IMR-90 (cell line): ENCODE measurements around the gene RAB3IL1.

Source experiments
- BHLHE40 ChIP-seq: fragments of 150-350 bp; IDR thresholded peaks from 2 replicates; pipeline ENCODE4 v1.6.1; 2016; ENCODE audit warnings: mild to moderate bottlenecking, low read depth, low read length
- CEBPB ChIP-seq: IDR thresholded peaks from 2 replicates; pipeline ENCODE4 v1.6.1; 2012; ENCODE audit warnings: low read depth, low read length, improper control_type of control experiment
- CHD1 ChIP-seq: IDR thresholded peaks from 2 replicates; pipeline ENCODE4 v1.6.1; 2012; ENCODE audit warnings: low read depth, low read length, improper control_type of control experiment
- ELK1 ChIP-seq: fragments of 150-350 bp; IDR thresholded peaks from 2 replicates; pipeline ENCODE4 v1.6.1; 2016; ENCODE audit warnings: low read depth, mild to moderate bottlenecking, low read length, moderate library complexity, borderline replicate concordance
- FOS ChIP-seq: fragments of 150-350 bp; IDR thresholded peaks from 2 replicates; pipeline ENCODE4 v1.6.1; 2016; ENCODE audit warnings: low read depth, low read length
- MAFK ChIP-seq: IDR thresholded peaks from 2 replicates; pipeline ENCODE4 v1.6.1; 2012; ENCODE audit warnings: low read depth, low read length, improper control_type of control experiment
- POLR2A ChIP-seq: IDR thresholded peaks from 2 replicates; pipeline ENCODE4 v1.6.1; 2012; ENCODE audit warnings: mild to moderate bottlenecking, low read depth, low read length
- RCOR1 ChIP-seq: IDR thresholded peaks from 2 replicates; pipeline ENCODE4 v1.6.1; 2012; ENCODE audit warnings: mild to moderate bottlenecking, low read length, improper control_type of control experiment; ENCODE audit not compliant: insufficient replicate concordance
- TF ChIP-seq, protein P1 (sequence below): conservative IDR thresholded peaks from 2 replicates; pipeline ENCODE4 v1.5.1; 2012; ENCODE audit warnings: mild to moderate bottlenecking, low read depth, low read length, improper control_type of control experiment

DNA sequence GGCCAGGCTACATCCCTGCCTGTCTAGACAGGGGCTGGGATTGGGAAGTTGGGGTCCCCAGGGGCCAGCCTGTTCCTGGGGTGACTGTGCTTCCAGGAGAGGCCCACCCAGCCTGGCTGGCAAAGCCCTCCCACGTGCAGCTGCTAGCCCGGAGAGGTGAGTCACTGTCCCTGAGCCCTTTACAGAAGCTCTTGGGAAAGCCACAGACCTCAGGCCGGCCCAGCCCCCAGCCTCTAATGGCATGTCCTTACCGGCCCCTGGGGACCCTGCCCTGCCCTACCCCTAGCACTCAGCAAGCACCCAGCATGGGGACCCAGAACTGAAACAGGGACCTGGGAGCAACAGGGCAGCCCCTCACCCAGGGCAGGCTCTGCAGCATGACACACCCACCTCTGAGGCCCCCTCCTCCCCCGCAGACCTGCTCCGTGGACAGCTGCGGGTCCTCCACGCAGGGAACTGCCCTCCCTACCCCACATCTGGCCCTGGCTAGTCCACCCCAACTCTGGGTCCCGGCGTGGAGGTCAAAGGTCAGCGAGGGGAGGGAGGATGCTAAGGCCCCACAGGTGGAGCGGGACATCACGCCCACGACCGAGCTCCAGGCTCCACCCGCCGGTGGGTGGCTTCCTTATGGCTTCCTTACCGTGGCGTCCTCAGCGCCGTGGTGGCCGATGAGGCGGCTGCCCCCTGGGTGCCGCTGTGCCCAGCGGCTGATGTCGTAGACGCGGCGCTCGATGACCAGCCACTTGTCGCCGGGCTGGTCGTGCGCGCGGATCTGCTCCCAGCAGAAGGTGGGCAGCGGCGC, 26.6 kb downstream of the RAB3IL1 start:
- TF ChIP-seq, protein P1, sequence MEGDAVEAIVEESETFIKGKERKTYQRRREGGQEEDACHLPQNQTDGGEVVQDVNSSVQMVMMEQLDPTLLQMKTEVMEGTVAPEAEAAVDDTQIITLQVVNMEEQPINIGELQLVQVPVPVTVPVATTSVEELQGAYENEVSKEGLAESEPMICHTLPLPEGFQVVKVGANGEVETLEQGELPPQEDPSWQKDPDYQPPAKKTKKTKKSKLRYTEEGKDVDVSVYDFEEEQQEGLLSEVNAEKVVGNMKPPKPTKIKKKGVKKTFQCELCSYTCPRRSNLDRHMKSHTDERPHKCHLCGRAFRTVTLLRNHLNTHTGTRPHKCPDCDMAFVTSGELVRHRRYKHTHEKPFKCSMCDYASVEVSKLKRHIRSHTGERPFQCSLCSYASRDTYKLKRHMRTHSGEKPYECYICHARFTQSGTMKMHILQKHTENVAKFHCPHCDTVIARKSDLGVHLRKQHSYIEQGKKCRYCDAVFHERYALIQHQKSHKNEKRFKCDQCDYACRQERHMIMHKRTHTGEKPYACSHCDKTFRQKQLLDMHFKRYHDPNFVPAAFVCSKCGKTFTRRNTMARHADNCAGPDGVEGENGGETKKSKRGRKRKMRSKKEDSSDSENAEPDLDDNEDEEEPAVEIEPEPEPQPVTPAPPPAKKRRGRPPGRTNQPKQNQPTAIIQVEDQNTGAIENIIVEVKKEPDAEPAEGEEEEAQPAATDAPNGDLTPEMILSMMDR = 0 out of 2 replicates have a peak, but pooled peaks have one; percentile 6
- TF ChIP-seq RCOR1 (peak; percentile 46), CHD1 (no peak), POLR2A (no peak), MAFK (no peak), FOS (peak; percentile 76), BHLHE40 (peak; percentile 95), ELK1 (no peak), CEBPB (peak; percentile 50; the same call in 1 of the 2 replicates)
